ENCODE measurements around the gene FBXL5.

Gene FBXL5

GRCh38 chr4:15586066-15586465 lies 69.1 kb downstream of the FBXL5 start:
- ChIA-PET CTCF (no interaction called here), POLR2A (no interaction called here)
- Histone ChIP-seq H3K27ac (ENCODE audit: extremely low read depth, low read depth, low read length) (no peak overlapping the region), H3K36me3 (ENCODE audit: control insufficient read depth in 2 of 2, insufficient read depth in 1 of 2, low read length in 2 of 2) (no peaks in the 10 kb centered on the region), H3K4me3 (ENCODE audit: low read depth, low read length) (no peak overlapping the region), H3K4me1 (ENCODE audit: control insufficient read depth, insufficient read depth, low read length) (no peaks in the 10 kb centered on the region), H3K9me3 (ENCODE audit: control insufficient read depth, insufficient read depth, low read depth, low read length) (no peaks in the 10 kb centered on the region)
- TF ChIP-seq KLF10 (tag by site-specific recombination; IDR thresholded peaks at IDR 0.05) (no peak), MEIS1 (CRISPR knock-in tag; IDR thresholded peaks at IDR 0.05; ENCODE audit: borderline replicate concordance) (no peak), ZNF776 (tag by site-specific recombination; IDR thresholded peaks at IDR 0.05; ENCODE audit: borderline replicate concordance) (no peak), ZNF830 (tag by site-specific recombination; IDR thresholded peaks at IDR 0.05; ENCODE audit: low read depth) (no peak), ZNF521 (tag by site-specific recombination; IDR thresholded peaks at IDR 0.05) (no peak), ZNF530 (tag by site-specific recombination; IDR thresholded peaks at IDR 0.05; ENCODE audit: low read depth) (no peak), ZNF311 (tag by site-specific recombination; IDR thresholded peaks at IDR 0.05; ENCODE audit: borderline replicate concordance) (no peak), ZNF23 (tag by site-specific recombination; IDR thresholded peaks at IDR 0.05; ENCODE audit: borderline replicate concordance) (no peak), TCF7L2 (IDR thresholded peaks at IDR 0.05; ENCODE audit: borderline replicate concordance, low read depth, low read length) (no peak), ZNF184 (tag by site-specific recombination; IDR thresholded peaks at IDR 0.05) (no peak), ZNF169 (tag by site-specific recombination; IDR thresholded peaks at IDR 0.05) (no peak), ZSCAN5A (tag by site-specific recombination; IDR thresholded peaks at IDR 0.05) (no peak), ZNF155 (tag by site-specific recombination; IDR thresholded peaks at IDR 0.05) (no peak), ZNF221 (tag by site-specific recombination; IDR thresholded peaks at IDR 0.05; ENCODE audit: borderline replicate concordance) (no peak), ZNF433 (tag by site-specific recombination; IDR thresholded peaks at IDR 0.05; ENCODE audit: low read depth) (no peak)
- TF ChIP-seq, protein P1, sequence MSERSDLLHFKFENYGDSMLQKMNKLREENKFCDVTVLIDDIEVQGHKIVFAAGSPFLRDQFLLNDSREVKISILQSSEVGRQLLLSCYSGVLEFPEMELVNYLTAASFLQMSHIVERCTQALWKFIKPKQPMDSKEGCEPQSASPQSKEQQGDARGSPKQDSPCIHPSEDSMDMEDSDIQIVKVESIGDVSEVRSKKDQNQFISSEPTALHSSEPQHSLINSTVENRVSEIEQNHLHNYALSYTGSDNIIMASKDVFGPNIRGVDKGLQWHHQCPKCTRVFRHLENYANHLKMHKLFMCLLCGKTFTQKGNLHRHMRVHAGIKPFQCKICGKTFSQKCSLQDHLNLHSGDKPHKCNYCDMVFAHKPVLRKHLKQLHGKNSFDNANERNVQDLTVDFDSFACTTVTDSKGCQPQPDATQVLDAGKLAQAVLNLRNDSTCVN (tag by site-specific recombination; optimal IDR thresholded peaks at IDR 0.05), result no peak

DNA sequence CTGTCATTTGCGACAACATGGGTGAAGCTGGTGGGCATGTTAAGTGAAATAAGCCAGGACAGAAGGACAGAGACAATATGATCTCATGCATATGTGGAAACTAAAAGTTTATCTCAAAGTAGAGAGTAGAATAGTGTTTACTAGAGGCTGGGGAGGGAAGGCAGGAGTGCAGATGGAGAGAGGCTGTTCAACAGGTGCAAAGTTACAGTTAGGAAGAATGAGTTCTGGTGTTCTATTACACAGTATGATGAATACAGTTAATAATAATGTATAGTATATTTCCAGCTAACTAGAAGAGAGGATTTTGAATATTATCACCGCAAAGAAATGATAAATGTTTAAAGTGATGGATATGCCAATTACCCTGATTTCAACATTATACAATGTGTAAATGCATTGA lies 69.8 kb downstream of the FBXL5 start:
- ChIA-PET CTCF (no interaction called here), POLR2A (no interaction called here)
- no peak for TF ChIP-seq ZNF501 (tag by site-specific recombination; IDR thresholded peaks at IDR 0.05)
- 0 out of 2 replicates have a peak, but pooled peaks have one; percentile 43 for TF ChIP-seq SCRT1 (tag by site-specific recombination; IDR thresholded peaks at IDR 0.05; ENCODE audit: borderline replicate concordance)
- TF ChIP-seq SCRT2 (tag by site-specific recombination; IDR thresholded peaks at IDR 0.05), result peak; percentile 67
- H3K27ac ChIP-seq (ENCODE audit: extremely low read depth, low read depth, low read length), result no peak overlapping the region
- H3K4me3 ChIP-seq (ENCODE audit: low read depth, low read length), result no peak overlapping the region
- H3K36me3 ChIP-seq (ENCODE audit: control insufficient read depth in 2 of 2, insufficient read depth in 1 of 2, low read length in 2 of 2), result no peaks in the 10 kb centered on the region
- no peaks in the 10 kb centered on the region for H3K4me1 ChIP-seq (ENCODE audit: control insufficient read depth, insufficient read depth, low read length)
- no peaks in the 10 kb centered on the region for H3K9me3 ChIP-seq (ENCODE audit: control insufficient read depth, insufficient read depth, low read depth, low read length)

GRCh38 chr4:15584785-15585184 lies 70.4 kb downstream of the FBXL5 start:
- H3K27ac ChIP-seq (ENCODE audit: extremely low read depth, low read depth, low read length), result no peak overlapping the region
- no peaks in the 10 kb centered on the region for H3K9me3 ChIP-seq (ENCODE audit: control insufficient read depth, insufficient read depth, low read depth, low read length)
- CTCF ChIA-PET, result no interaction called here
- TF ChIP-seq PRDM6 (tag by site-specific recombination; IDR thresholded peaks at IDR 0.05), result no peak
- no peak for TF ChIP-seq ZNF341 (tag by site-specific recombination; IDR thresholded peaks at IDR 0.05; ENCODE audit: low read depth)
- TF ChIP-seq SP3 (tag by site-specific recombination; IDR thresholded peaks at IDR 0.05), result no peak
- TF ChIP-seq, protein P2, sequence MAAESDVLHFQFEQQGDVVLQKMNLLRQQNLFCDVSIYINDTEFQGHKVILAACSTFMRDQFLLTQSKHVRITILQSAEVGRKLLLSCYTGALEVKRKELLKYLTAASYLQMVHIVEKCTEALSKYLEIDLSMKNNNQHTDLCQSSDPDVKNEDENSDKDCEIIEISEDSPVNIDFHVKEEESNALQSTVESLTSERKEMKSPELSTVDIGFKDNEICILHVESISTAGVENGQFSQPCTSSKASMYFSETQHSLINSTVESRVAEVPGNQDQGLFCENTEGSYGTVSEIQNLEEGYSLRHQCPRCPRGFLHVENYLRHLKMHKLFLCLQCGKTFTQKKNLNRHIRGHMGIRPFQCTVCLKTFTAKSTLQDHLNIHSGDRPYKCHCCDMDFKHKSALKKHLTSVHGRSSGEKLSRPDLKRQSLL (tag by site-specific recombination; IDR thresholded peaks at IDR 0.05), result no peak
- TF ChIP-seq, protein P3, sequence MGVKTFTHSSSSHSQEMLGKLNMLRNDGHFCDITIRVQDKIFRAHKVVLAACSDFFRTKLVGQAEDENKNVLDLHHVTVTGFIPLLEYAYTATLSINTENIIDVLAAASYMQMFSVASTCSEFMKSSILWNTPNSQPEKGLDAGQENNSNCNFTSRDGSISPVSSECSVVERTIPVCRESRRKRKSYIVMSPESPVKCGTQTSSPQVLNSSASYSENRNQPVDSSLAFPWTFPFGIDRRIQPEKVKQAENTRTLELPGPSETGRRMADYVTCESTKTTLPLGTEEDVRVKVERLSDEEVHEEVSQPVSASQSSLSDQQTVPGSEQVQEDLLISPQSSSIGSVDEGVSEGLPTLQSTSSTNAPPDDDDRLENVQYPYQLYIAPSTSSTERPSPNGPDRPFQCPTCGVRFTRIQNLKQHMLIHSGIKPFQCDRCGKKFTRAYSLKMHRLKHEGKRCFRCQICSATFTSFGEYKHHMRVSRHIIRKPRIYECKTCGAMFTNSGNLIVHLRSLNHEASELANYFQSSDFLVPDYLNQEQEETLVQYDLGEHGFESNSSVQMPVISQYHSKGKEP (tag by site-specific recombination; IDR thresholded peaks at IDR 0.05), result no peak
- no peak for TF ChIP-seq ZFP69B (tag by site-specific recombination; IDR thresholded peaks at IDR 0.05)
- no peak for TF ChIP-seq ZNF223 (tag by site-specific recombination; IDR thresholded peaks at IDR 0.05)
- TF ChIP-seq ZBTB1 (tag by site-specific recombination; IDR thresholded peaks at IDR 0.05), result no peak

More at GRCh38 chr4:15584785-15585184, 70.4 kb downstream of the FBXL5 start:
- H3K4me1 ChIP-seq (ENCODE audit: control insufficient read depth, insufficient read depth, low read length), result no peaks in the 10 kb centered on the region
- H3K4me3 ChIP-seq (ENCODE audit: low read depth, low read length), result no peak overlapping the region
- POLR2A ChIA-PET, result no interaction called here
- no peaks in the 10 kb centered on the region for H3K36me3 ChIP-seq (ENCODE audit: control insufficient read depth in 2 of 2, insufficient read depth in 1 of 2, low read length in 2 of 2)
